Measurements from ENCODE around the gene TRUB2.

GRCh38 chr9:128304971-128305288 lies 17.3 kb downstream of the TRUB2 start:
- TF ChIP-seq CTCF (IDR thresholded peaks at IDR 0.05) (no peak), EZH2 (IDR thresholded peaks at IDR 0.05; ENCODE audit: borderline replicate concordance, insufficient read depth, low read depth, low read length, poor library complexity, severe bottlenecking) (no peak)

Data from B cell (primary cell).